H1 (cell line): ENCODE data around the gene MTIF2. TPM values are rescaled to one million over a fixed set of nuclear protein-coding genes. Genes with fewer than 3 reads are reported as not detected.

Experiments used
- CHD1 ChIP-seq: IDR thresholded peaks from 2 replicates; pipeline ENCODE4 v1.6.1; 2012; ENCODE audit warnings: low read depth, low read length, improper control_type of control experiment
- polyA plus RNA-seq, 7 experiments: library from polyadenylated mRNA; depleted of rRNA in 3 of 7; stranded (reverse) in 5 of 7; unstranded in 2 of 7; fragments of >200 nt in 5 of 7; fragments of 200-250 nt in 2 of 7; gene quantifications; 1 replicate in 5 of 7; 2 replicates in 1 of 7; 4 replicates in 1 of 7; pipeline versions ENCODE4 v1.2.1 to v1.2.3, GENCODE V29; 2011 to 2013; ENCODE audit warnings: missing spikeins in 2 of 7, mixed read lengths in 2 of 7
- total RNA-seq: library from RNA; stranded (reverse); fragmentation: NEBNext Ultra II Directional; extraction: Animal tissue kit (Norgen Biotek cat#: 25700); gene quantifications from 2 replicates; pipeline ENCODE4 v1.2.1, GENCODE V29; 2021

The MTIF2 gene
- total and polyA plus RNA-seq, 2 of the 8 experiments (the other 6 are each of a cell fraction or from before 2014, with no cell fraction given): 11.0 to 36.0 TPM

GRCh38 chr2:55309446-55309845, 40.4 kb upstream of the MTIF2 start (continued):
- no peak for TF ChIP-seq CHD1
